Measurements from ENCODE around the gene TBCK. TPM values are rescaled to one million over a fixed set of nuclear protein-coding genes. Genes with fewer than 3 reads are reported as not detected.

The TBCK gene
- polyA plus RNA-seq, 2 donors: 6.0 to 8.2 TPM

- no peaks in the 10 kb centered on the region for H3K36me3 ChIP-seq (ENCODE audit: control insufficient read depth in 2 of 2, insufficient read depth in 2 of 2, low read length in 1 of 2)
- no peaks in the 10 kb centered on the region for H3K4me1 ChIP-seq (ENCODE audit: control insufficient read depth in 2 of 2, insufficient read depth in 2 of 2, low read length in 1 of 2)
- no peak overlapping the region for H3K4me3 ChIP-seq (ENCODE audit: low read depth in 1 of 2, low read length in 2 of 2)
- 66 to 77% methylated on average over 2 of the region's 2 CpGs for WGBS, 2 donors
- no peaks in the 10 kb centered on the region for H3K9me3 ChIP-seq (ENCODE audit: control insufficient read depth in 2 of 2, insufficient read depth in 1 of 2, low read depth in 1 of 2, low read length in 1 of 2)
- H3K27me3 ChIP-seq (ENCODE audit: control insufficient read depth in 1 of 2, insufficient read depth in 2 of 2, low read length in 2 of 2): no peaks in the 10 kb centered on the region
- H3K27ac ChIP-seq (ENCODE audit: low read depth in 2 of 2, low read length in 1 of 2): no peak overlapping the region
Observed at GRCh38 chr4:106273831-106274230, 42.2 kb downstream of the TBCK start.

- no peaks in the 10 kb centered on the region for H3K27me3 ChIP-seq (ENCODE audit: control insufficient read depth in 1 of 2, insufficient read depth in 2 of 2, low read length in 2 of 2)
- no peak overlapping the region for H3K27ac ChIP-seq (ENCODE audit: low read depth in 2 of 2, low read length in 1 of 2)
- WGBS, 2 donors: 82 to 84% methylated on average over 1 of the region's 1 CpG
- no peaks in the 10 kb centered on the region for H3K4me1 ChIP-seq (ENCODE audit: control insufficient read depth in 2 of 2, insufficient read depth in 2 of 2, low read length in 1 of 2)
- H3K36me3 ChIP-seq (ENCODE audit: control insufficient read depth in 2 of 2, insufficient read depth in 2 of 2, low read length in 1 of 2): no peaks in the 10 kb centered on the region
- H3K9me3 ChIP-seq (ENCODE audit: control insufficient read depth in 2 of 2, insufficient read depth in 1 of 2, low read depth in 1 of 2, low read length in 1 of 2): no peaks in the 10 kb centered on the region
- no peak overlapping the region for H3K4me3 ChIP-seq (ENCODE audit: low read depth in 1 of 2, low read length in 2 of 2)
Observed at GRCh38 chr4:106270736-106271135, 45.3 kb downstream of the TBCK start.

DNA sequence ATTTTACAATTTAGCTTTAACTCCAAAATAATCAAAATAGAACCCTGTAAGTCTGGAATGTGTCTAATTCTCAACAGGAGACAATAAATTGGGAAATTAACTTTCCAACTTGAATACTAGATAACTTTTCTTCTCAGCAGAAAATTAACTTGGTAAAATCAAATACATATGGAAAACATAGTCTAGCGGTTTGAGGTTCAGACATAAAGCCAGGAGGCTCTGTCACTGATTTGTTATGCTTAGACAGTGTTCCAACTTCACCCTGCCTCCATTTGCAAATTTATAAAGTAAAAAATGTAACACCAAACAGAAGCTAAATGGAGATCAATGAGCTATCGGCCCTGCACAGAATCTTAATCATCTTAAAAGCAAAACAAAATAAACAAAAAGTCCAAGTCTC lies 46.3 kb downstream of the TBCK start:
- WGBS, 2 donors: 87 to 92% methylated on average over 2 of the region's 2 CpGs
- no peak overlapping the region for H3K4me3 ChIP-seq (ENCODE audit: low read depth in 1 of 2, low read length in 2 of 2)

GRCh38 chr4:106268786-106269185 lies 47.2 kb downstream of the TBCK start:
- Histone ChIP-seq H3K27ac (ENCODE audit: low read depth in 2 of 2, low read length in 1 of 2) (no peak overlapping the region), H3K4me3 (ENCODE audit: low read depth in 1 of 2, low read length in 2 of 2) (no peak overlapping the region), H3K36me3 (ENCODE audit: control insufficient read depth in 2 of 2, insufficient read depth in 2 of 2, low read length in 1 of 2) (no peaks in the 10 kb centered on the region), H3K9me3 (ENCODE audit: control insufficient read depth in 2 of 2, insufficient read depth in 1 of 2, low read depth in 1 of 2, low read length in 1 of 2) (no peaks in the 10 kb centered on the region), H3K27me3 (ENCODE audit: control insufficient read depth in 1 of 2, insufficient read depth in 2 of 2, low read length in 2 of 2) (no peaks in the 10 kb centered on the region), H3K4me1 (ENCODE audit: control insufficient read depth in 2 of 2, insufficient read depth in 2 of 2, low read length in 1 of 2) (no peaks in the 10 kb centered on the region)

More for the DNA sequence above, 46.3 kb downstream of the TBCK start:
- H3K9me3 ChIP-seq (ENCODE audit: control insufficient read depth in 2 of 2, insufficient read depth in 1 of 2, low read depth in 1 of 2, low read length in 1 of 2): no peaks in the 10 kb centered on the region
- no peaks in the 10 kb centered on the region for H3K27me3 ChIP-seq (ENCODE audit: control insufficient read depth in 1 of 2, insufficient read depth in 2 of 2, low read length in 2 of 2)
- H3K36me3 ChIP-seq (ENCODE audit: control insufficient read depth in 2 of 2, insufficient read depth in 2 of 2, low read length in 1 of 2): no peaks in the 10 kb centered on the region
- H3K4me1 ChIP-seq (ENCODE audit: control insufficient read depth in 2 of 2, insufficient read depth in 2 of 2, low read length in 1 of 2): no peaks in the 10 kb centered on the region
- H3K27ac ChIP-seq (ENCODE audit: low read depth in 2 of 2, low read length in 1 of 2): no peak overlapping the region

DNA sequence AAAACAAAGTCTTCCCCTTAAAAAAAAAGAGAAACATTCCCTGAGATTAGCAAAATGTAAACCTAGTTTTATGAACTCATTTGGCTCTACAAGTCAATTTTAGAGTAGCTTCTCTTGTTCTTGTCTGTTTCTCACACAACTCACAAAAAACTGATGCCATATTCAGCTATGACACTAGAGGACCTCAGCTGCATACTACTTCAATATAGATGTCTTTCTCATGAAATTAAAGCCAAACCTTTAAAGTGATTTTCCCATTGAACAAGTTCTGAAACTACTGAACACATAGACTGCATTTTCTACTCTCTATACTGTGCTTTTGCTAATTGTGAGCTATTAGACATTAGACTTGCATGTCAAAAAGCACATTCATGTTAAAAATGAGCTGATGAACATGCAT lies 49.8 kb downstream of the TBCK start:
- Histone ChIP-seq H3K27me3 (ENCODE audit: control insufficient read depth in 1 of 2, insufficient read depth in 2 of 2, low read length in 2 of 2) (no peaks in the 10 kb centered on the region), H3K36me3 (ENCODE audit: control insufficient read depth in 2 of 2, insufficient read depth in 2 of 2, low read length in 1 of 2) (no peaks in the 10 kb centered on the region), H3K4me1 (ENCODE audit: control insufficient read depth in 2 of 2, insufficient read depth in 2 of 2, low read length in 1 of 2) (no peaks in the 10 kb centered on the region), H3K9me3 (ENCODE audit: control insufficient read depth in 2 of 2, insufficient read depth in 1 of 2, low read depth in 1 of 2, low read length in 1 of 2) (no peaks in the 10 kb centered on the region), H3K4me3 (ENCODE audit: low read depth in 1 of 2, low read length in 2 of 2) (no peak overlapping the region), H3K27ac (ENCODE audit: low read depth in 2 of 2, low read length in 1 of 2) (no peak overlapping the region)

DNA sequence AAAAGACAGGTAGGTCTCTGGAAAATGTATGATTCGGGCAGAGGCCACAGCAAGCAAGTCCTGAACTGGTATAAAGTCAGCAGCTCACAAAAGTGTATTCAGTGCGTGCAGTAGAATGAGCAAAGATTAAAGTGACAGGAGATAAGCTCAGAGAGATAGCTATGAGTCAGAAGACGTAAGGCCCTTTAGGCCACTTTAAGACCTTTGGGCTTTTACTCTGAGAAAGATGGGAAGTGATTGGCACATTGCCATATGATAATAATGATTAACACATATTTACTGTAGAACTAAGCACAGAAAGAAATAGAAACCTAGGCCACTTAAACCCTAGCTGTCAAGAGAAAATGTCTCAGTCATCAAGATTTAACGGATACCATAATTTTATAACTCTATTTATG lies 51.7 kb downstream of the TBCK start:
- Histone ChIP-seq H3K4me3 (ENCODE audit: low read depth in 1 of 2, low read length in 2 of 2) (no peak overlapping the region), H3K27me3 (ENCODE audit: control insufficient read depth in 1 of 2, insufficient read depth in 2 of 2, low read length in 2 of 2) (no peaks in the 10 kb centered on the region), H3K36me3 (ENCODE audit: control insufficient read depth in 2 of 2, insufficient read depth in 2 of 2, low read length in 1 of 2) (no peaks in the 10 kb centered on the region), H3K9me3 (ENCODE audit: control insufficient read depth in 2 of 2, insufficient read depth in 1 of 2, low read depth in 1 of 2, low read length in 1 of 2) (no peaks in the 10 kb centered on the region), H3K4me1 (ENCODE audit: control insufficient read depth in 2 of 2, insufficient read depth in 2 of 2, low read length in 1 of 2) (no peaks in the 10 kb centered on the region), H3K27ac (ENCODE audit: low read depth in 2 of 2, low read length in 1 of 2) (no peak overlapping the region)
- WGBS, 2 donors: 58 to 81% methylated on average over 4 of the region's 4 CpGs

DNA sequence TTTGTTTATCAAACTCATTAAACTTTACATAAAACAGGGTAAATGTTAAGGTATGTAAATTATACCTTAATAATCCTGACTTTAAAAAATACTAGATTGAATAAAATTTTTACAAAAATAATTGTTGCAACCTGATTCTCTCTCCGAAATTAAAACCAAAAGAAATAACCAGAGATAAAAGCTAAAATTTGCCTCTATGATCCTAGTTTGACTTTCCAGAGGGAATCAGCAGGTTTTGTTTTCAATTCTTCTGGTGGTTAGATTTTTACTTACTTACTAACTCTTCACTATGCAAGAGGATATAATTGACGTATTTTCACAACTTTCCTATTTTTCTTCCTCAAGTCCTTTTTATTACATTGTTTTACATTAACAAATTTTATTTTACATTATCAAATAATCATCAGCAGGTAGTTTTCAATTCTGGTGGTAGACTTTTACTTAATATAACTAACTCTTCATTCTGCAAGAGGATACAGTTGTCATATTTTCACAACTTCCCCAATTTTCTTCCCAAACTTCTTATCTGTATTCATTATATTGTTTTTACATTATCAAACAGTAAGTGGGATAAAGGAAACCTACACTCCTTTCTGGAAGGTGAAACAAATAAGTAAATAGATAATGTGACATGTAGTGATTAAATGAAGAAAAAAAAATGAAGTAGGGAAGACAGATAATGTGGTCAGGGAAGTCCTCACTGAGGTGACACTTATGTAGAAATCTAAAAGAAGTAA lies 52.2 kb downstream of the TBCK start:
- 93 to 96% methylated on average over 2 of the region's 2 CpGs for WGBS, 2 donors

DNA sequence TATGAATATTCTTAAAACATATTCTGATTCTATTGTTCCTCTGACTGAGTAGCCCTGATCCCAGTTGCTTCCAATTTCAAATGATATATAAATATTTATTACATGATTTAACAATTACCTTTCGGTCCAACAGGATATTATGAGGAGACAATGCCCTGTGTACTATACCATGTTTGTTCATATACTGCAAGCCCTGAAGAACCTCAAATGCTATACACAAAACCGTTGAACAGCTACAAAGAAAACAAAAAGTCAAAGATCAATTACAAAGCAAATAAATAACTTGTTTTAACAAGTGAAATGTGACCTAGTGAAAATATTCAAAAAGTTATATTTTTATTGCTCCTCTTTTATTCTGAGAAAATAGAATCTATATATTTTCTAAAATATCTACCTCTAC lies 54.0 kb downstream of the TBCK start:
- Histone ChIP-seq H3K4me3 (ENCODE audit: low read depth in 1 of 2, low read length in 2 of 2) (no peak overlapping the region), H3K36me3 (ENCODE audit: control insufficient read depth in 2 of 2, insufficient read depth in 2 of 2, low read length in 1 of 2) (no peaks in the 10 kb centered on the region), H3K9me3 (ENCODE audit: control insufficient read depth in 2 of 2, insufficient read depth in 1 of 2, low read depth in 1 of 2, low read length in 1 of 2) (no peaks in the 10 kb centered on the region), H3K27me3 (ENCODE audit: control insufficient read depth in 1 of 2, insufficient read depth in 2 of 2, low read length in 2 of 2) (no peaks in the 10 kb centered on the region), H3K4me1 (ENCODE audit: control insufficient read depth in 2 of 2, insufficient read depth in 2 of 2, low read length in 1 of 2) (no peaks in the 10 kb centered on the region), H3K27ac (ENCODE audit: low read depth in 2 of 2, low read length in 1 of 2) (no peak overlapping the region)
- 67 to 68% methylated on average over 2 of the region's 2 CpGs for WGBS, 2 donors

More for the DNA sequence above, 52.2 kb downstream of the TBCK start:
- Histone ChIP-seq H3K27ac (ENCODE audit: low read depth in 2 of 2, low read length in 1 of 2) (no peak overlapping the region), H3K9me3 (ENCODE audit: control insufficient read depth in 2 of 2, insufficient read depth in 1 of 2, low read depth in 1 of 2, low read length in 1 of 2) (no peaks in the 10 kb centered on the region), H3K27me3 (ENCODE audit: control insufficient read depth in 1 of 2, insufficient read depth in 2 of 2, low read length in 2 of 2) (no peaks in the 10 kb centered on the region), H3K4me1 (ENCODE audit: control insufficient read depth in 2 of 2, insufficient read depth in 2 of 2, low read length in 1 of 2) (no peaks in the 10 kb centered on the region), H3K4me3 (ENCODE audit: low read depth in 1 of 2, low read length in 2 of 2) (no peak overlapping the region), H3K36me3 (ENCODE audit: control insufficient read depth in 2 of 2, insufficient read depth in 2 of 2, low read length in 1 of 2) (no peaks in the 10 kb centered on the region)

DNA sequence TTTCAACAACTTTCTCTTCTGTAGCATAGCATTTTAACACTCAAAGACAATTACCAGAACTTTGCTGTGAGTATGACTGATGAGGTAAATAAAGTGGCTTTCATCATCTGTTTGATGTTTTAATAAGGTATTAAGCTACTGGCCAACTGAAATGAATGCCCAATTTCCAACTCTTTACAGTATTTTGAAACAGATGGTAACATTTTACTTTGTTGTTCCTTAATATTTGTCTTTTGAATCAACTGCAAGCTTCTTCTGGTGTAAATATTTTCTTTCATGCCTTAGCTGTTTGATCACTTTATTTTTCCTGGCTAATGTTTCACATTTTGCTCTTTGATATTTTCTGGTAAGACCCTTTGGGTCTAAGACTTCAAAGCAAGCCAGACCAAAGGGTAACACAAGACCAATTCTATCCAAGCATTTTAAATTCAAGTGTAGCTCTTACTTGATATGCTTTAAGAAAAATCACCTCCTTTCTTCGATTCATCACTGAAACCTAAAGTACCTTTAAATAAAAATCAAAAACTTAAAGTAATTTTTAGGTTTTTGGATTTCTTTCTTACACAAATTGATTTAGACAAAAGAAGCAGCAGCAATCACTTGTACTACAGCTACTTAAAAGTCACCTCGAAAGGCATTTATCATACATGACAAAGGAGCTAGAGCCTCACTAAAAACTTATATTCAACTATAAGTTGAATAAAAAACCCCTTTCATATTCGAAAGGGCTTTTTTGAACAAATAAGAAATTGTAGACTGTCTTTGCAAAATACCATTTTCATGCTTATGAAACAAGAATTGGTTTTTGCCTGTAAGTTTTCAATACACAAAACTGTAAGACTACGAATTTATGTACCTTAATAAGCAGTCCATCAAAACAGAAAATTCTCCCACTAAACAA lies 57.6 kb downstream of the TBCK start:
- Histone ChIP-seq H3K36me3 (ENCODE audit: control insufficient read depth in 2 of 2, insufficient read depth in 2 of 2, low read length in 1 of 2) (peaks cover 2 to 16% of the 10 kb centered on the region in 2 donors), H3K9me3 (ENCODE audit: control insufficient read depth in 2 of 2, insufficient read depth in 1 of 2, low read depth in 1 of 2, low read length in 1 of 2) (no peaks in the 10 kb centered on the region), H3K4me3 (ENCODE audit: low read depth in 1 of 2, low read length in 2 of 2) (no peak overlapping the region), H3K27me3 (ENCODE audit: control insufficient read depth in 1 of 2, insufficient read depth in 2 of 2, low read length in 2 of 2) (no peaks in the 10 kb centered on the region), H3K4me1 (ENCODE audit: control insufficient read depth in 2 of 2, insufficient read depth in 2 of 2, low read length in 1 of 2) (no peaks in the 10 kb centered on the region), H3K27ac (ENCODE audit: low read depth in 2 of 2, low read length in 1 of 2) (no peak overlapping the region)
- WGBS, 2 donors: 77 to 84% methylated on average over 4 of the region's 4 CpGs

Data from esophagus (tissue), 2 donors.